ENCODE measurements around the gene SF3B5. TPM values are rescaled to one million over a fixed set of nuclear protein-coding genes. Genes with fewer than 3 reads are reported as not detected.
"Not testable (repeated sequence)": the region's sequence is repeated elsewhere in the genome, so short reads cannot be mapped to it uniquely, and the experiment has no call there.

SF3B5 gene
- total and polyA plus RNA-seq, 9 of the 15 experiments (the other 6 are each of a cell fraction or from before 2014, with no cell fraction given): 238 to 1,211 (median 407) TPM

DNA sequence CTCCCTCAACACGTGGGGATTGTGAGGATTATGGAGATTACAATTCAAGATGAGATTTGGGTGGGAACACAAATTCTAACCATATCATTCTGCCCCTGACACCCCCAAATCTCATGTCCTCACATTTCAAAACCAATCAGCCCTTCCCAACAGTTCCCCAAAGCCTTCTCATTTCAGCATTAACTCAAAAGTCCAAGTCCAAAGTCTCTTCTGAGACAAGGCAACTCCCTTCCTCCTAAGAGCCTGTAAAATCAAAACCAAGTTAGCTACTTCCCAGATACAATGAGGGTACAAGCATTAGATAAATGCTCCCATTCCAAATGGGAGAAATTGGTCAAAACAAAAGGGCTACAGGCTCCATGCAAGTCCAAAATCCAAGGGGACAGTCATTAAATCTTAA, 47.7 kb downstream of the SF3B5 start (continued):
- TF ChIP-seq, protein P1, sequence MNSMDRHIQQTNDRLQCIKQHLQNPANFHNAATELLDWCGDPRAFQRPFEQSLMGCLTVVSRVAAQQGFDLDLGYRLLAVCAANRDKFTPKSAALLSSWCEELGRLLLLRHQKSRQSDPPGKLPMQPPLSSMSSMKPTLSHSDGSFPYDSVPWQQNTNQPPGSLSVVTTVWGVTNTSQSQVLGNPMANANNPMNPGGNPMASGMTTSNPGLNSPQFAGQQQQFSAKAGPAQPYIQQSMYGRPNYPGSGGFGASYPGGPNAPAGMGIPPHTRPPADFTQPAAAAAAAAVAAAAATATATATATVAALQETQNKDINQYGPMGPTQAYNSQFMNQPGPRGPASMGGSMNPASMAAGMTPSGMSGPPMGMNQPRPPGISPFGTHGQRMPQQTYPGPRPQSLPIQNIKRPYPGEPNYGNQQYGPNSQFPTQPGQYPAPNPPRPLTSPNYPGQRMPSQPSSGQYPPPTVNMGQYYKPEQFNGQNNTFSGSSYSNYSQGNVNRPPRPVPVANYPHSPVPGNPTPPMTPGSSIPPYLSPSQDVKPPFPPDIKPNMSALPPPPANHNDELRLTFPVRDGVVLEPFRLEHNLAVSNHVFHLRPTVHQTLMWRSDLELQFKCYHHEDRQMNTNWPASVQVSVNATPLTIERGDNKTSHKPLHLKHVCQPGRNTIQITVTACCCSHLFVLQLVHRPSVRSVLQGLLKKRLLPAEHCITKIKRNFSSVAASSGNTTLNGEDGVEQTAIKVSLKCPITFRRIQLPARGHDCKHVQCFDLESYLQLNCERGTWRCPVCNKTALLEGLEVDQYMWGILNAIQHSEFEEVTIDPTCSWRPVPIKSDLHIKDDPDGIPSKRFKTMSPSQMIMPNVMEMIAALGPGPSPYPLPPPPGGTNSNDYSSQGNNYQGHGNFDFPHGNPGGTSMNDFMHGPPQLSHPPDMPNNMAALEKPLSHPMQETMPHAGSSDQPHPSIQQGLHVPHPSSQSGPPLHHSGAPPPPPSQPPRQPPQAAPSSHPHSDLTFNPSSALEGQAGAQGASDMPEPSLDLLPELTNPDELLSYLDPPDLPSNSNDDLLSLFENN (IDR thresholded peaks at IDR 0.05; ENCODE audit: low read depth in 2 of 2, low read length in 2 of 2): no peak

DNA sequence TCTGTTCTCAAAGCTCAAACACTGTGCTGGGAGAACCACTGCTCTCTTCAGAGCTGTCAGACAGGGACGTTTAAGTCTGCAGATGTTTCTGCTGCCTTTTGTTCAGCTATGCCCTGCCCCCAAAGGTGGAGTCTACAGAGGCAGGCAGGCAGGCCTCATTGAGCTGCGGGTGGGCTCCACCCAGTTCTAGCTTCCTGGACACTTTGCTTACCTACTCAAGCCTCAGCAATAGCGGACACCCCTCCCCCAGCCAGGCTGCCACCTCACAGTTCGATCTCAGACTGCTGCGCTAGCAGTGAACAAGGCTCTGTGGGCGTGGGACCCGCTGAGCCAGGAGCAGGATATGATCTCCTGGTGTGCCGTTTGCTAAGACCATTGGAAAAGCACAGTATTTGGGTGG, 48.7 kb downstream of the SF3B5 start:
- FAIRE-seq; H3K27ac ChIP-seq (ENCODE audit: extremely low read depth, low read depth, low read length); ATAC-seq; H3K9me3 ChIP-seq (replicated peaks; ENCODE audit: control insufficient read depth, insufficient read depth, low read depth, low read length); H3K79me2 ChIP-seq (ENCODE audit: control insufficient read depth, insufficient read depth, low read length); H2AFZ ChIP-seq (ENCODE audit: low read depth, low read length); DNase-seq (ENCODE audit: extremely low read depth in 1 of 4, low spot score in 3 of 4); H4K20me1 ChIP-seq (replicated peaks; ENCODE audit: control insufficient read depth, insufficient read depth, low read length); H3K4me3 ChIP-seq; H3K27me3 ChIP-seq (ENCODE audit: control insufficient read depth in 2 of 2, insufficient read depth in 2 of 2, low read length in 2 of 2); H3K4me1 ChIP-seq (replicated peaks in 1 of 2; ENCODE audit: control insufficient read depth in 2 of 2, insufficient read depth in 2 of 2, low read length in 2 of 2); H3K9me1 ChIP-seq (ENCODE audit: control insufficient read depth, insufficient read depth, low read length); in situ Hi-C loops (cut with MboI); H3K36me3 ChIP-seq (ENCODE audit: control insufficient read depth, insufficient read depth, low read length); H3K4me2 ChIP-seq (ENCODE audit: insufficient read depth, low read length); H3K9ac ChIP-seq (ENCODE audit: insufficient read depth in 1 of 2, low read depth in 2 of 2, low read length in 2 of 2); BruUV-seq (replicated peaks); intact Hi-C loops (cut with micrococcal nuclease): not testable (repeated sequence)
- 9% methylated on average over 8 of the region's 8 CpGs for WGBS (ENCODE audit: insufficient coverage, low coverage, missing lambda C conversion rate)
- ChIA-PET CTCF (ENCODE audit: low intra/inter-chr PET ratio) (interaction anchor here (0.6 kb wide), 1 partner anchor 13 kb away, joined by 3 read pairs; no protein-coding TSS in a partner anchor), POLR2A (interaction anchor here (0.6 to 1.2 kb wide), 3 partner anchors 9 to 630 kb away, joined by 3 read pairs; no protein-coding TSS in a partner anchor)
